Gastroesophageal sphincter (tissue), 4 donors: ENCODE measurements around the gene ESR1. TPM values are rescaled to one million over a fixed set of nuclear protein-coding genes. Genes with fewer than 3 reads are reported as not detected.
"Not testable (repeated sequence)": the region's sequence is repeated elsewhere in the genome, so short reads cannot be mapped to it uniquely, and the experiment has no call there.

Source experiments
- ATAC-seq: fragments of 150-250 bp; one replicate; pipeline ENCODE4 v1.9.1; 2016; ENCODE audit warnings: mild to moderate bottlenecking, moderate library complexity
- H3K27ac ChIP-seq, 4 donors: fragments of 200-600 bp; sonication (generic) in 3 of 4; 1 replicate in 3 of 4; 2 replicates in 1 of 4; pipeline ENCODE4 v1.5.1; 2016 to 2019
- H3K27me3 ChIP-seq: fragments of 200-600 bp; sonication (generic); one replicate; pipeline ENCODE4 v1.5.1; 2019
- H3K36me3 ChIP-seq, 2 donors: fragments of 200-600 bp; sonication (generic); one replicate each; pipeline ENCODE4 v1.5.1; 2019; ENCODE audit warnings: control low read depth in 1 of 2
- H3K4me1 ChIP-seq, 3 donors: fragments of 200-600 bp; sonication (generic); 1 replicate in 2 of 3; 2 replicates in 1 of 3; pipeline ENCODE4 v1.5.1; 2016 to 2019; ENCODE audit warnings: control low read depth in 2 of 3
- H3K4me3 ChIP-seq, 2 donors: fragments of 200-600 bp; sonication (generic); one replicate each; pipeline ENCODE4 v1.5.1; 2019; ENCODE audit warnings: mild to moderate bottlenecking in 1 of 2, moderate library complexity in 1 of 2
- H3K9me3 ChIP-seq, 3 donors: fragments of 200-600 bp; sonication (generic); one replicate each; pipeline ENCODE4 v1.5.1; 2017 to 2019; ENCODE audit warnings: control low read depth in 2 of 3
- EP300 ChIP-seq: sonication (generic); formaldehyde crosslinking; IDR thresholded peaks from one replicate; pipeline ENCODE4 v1.6.1; 2017; ENCODE audit warnings: antibody characterized with exemption, mild to moderate bottlenecking
- POLR2A ChIP-seq, 2 donors: fragments of 450-650 bp; IDR thresholded peaks; one replicate each; pipeline ENCODE4 v1.6.1; 2017; ENCODE audit warnings: antibody characterized with exemption in 2 of 2, mild to moderate bottlenecking in 2 of 2, moderate library complexity in 1 of 2
- POLR2AphosphoS5 ChIP-seq: sonication (generic); formaldehyde crosslinking; IDR thresholded peaks from one replicate; pipeline ENCODE4 v1.6.1; 2017; ENCODE audit warnings: antibody characterized with exemption
- WGBS, 2 donors: methylation state at CpG; one replicate each; pipeline ENCODE4 v1.1.5; 2018; ENCODE audit warnings: low coverage in 1 of 2; 5-methylcytosine and 5-hydroxymethylcytosine counted together
- total RNA-seq, 4 donors: library from RNA; depleted of rRNA; stranded (reverse); fragments of >200 nt; gene quantifications; one replicate each; pipeline ENCODE4 v1.1.0, GENCODE V29; 2016
- TF ChIP-seq, protein P1 (sequence below), 4 experiments: fragments of 200-600 bp in 2 of 4; fragments of 450-650 bp in 2 of 4; sonication (generic) in 1 of 4; IDR thresholded peaks; one replicate each; pipeline ENCODE4 v1.5.1; 2017 to 2019; ENCODE audit warnings: antibody characterized with exemption in 4 of 4, mild to moderate bottlenecking in 2 of 4, moderate library complexity in 2 of 4

ESR1 gene
- total RNA-seq, 4 donors from 2014 or later, result 0.93 to 2.3 (median 0.97) TPM

DNA sequence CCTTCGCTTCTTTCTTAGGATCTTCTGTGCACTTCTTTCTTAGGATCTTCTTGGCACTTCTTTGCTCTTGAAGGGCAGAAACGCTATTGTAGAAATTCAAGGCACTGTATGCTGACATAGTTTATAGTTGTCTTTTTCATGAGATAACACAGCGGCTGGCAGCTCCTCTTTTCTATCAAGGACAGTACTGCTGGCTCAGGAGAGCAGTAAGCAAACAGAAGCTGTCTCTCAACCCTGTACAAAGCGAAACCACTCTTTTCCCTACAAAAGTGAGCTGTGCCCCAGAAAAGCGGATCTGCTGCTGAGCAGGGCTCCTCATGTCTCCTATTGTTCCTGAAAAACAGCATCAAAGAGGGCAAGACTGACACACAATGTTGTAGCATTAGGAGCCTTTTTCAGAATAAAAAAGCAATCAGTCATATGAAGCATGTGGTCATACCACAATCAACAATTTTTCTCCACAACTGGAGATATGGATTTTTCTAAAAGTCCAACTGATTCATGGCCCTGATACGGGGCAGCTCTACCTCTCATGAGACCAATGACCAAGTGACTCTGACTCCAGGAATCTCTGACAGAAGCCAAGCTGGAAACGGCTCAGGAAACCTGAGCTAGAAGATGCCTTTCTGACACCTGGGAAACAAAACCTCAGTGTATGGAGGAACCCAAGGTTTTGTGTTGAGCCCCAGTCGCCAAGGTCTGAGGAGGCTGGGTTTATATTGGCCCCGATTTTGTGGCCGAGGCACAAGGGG is 255.9 kb downstream of the ESR1 start:
- 65 to 72% methylated on average over 6 to 9 of the region's 10 CpGs for WGBS, 2 donors
- Histone ChIP-seq H3K4me1 (no peaks in the 10 kb centered on the region), H3K36me3 (no peaks in the 10 kb centered on the region), H3K4me3 (no peak overlapping the region), H3K9me3 (no peaks in the 10 kb centered on the region), H3K27me3 (no peaks in the 10 kb centered on the region), H3K27ac (no peak overlapping the region)
- ATAC-seq, result no peak
- TF ChIP-seq POLR2AphosphoS5, result no peak
- TF ChIP-seq POLR2A (IDR thresholded peaks at IDR 0.05), result no peak
- no peak for TF ChIP-seq EP300
- TF ChIP-seq, protein P1, sequence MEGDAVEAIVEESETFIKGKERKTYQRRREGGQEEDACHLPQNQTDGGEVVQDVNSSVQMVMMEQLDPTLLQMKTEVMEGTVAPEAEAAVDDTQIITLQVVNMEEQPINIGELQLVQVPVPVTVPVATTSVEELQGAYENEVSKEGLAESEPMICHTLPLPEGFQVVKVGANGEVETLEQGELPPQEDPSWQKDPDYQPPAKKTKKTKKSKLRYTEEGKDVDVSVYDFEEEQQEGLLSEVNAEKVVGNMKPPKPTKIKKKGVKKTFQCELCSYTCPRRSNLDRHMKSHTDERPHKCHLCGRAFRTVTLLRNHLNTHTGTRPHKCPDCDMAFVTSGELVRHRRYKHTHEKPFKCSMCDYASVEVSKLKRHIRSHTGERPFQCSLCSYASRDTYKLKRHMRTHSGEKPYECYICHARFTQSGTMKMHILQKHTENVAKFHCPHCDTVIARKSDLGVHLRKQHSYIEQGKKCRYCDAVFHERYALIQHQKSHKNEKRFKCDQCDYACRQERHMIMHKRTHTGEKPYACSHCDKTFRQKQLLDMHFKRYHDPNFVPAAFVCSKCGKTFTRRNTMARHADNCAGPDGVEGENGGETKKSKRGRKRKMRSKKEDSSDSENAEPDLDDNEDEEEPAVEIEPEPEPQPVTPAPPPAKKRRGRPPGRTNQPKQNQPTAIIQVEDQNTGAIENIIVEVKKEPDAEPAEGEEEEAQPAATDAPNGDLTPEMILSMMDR (IDR thresholded peaks at IDR 0.05), result no peak

- no peaks in the 10 kb centered on the region for H3K27me3 ChIP-seq
- H3K36me3 ChIP-seq, result no peaks in the 10 kb centered on the region
- WGBS, 2 donors, result 61 to 80% methylated on average over 4 of the region's 4 CpGs
- H3K27ac ChIP-seq, result no peak overlapping the region
- TF ChIP-seq POLR2AphosphoS5 (no peak), EP300 (no peak), POLR2A (IDR thresholded peaks at IDR 0.05) (no peak)
- TF ChIP-seq, protein P1 (IDR thresholded peaks at IDR 0.05), result no peak
- H3K4me3 ChIP-seq, result no peak overlapping the region
- H3K4me1 ChIP-seq, result no peaks in the 10 kb centered on the region
- no peaks in the 10 kb centered on the region for H3K9me3 ChIP-seq
- ATAC-seq, result no peak
Measured at GRCh38 chr6:152068622-152069261, 261.3 kb downstream of the ESR1 start.

- Histone ChIP-seq H3K27me3 (no peaks in the 10 kb centered on the region), H3K9me3 (peaks cover 0 to 11% (median 0%) of the 10 kb centered on the region in 3 donors), H3K4me1 (no peaks in the 10 kb centered on the region), H3K36me3 (no peaks in the 10 kb centered on the region), H3K27ac (no peak overlapping the region), H3K4me3 (no peak overlapping the region)
- ATAC-seq, result no peak
- TF ChIP-seq POLR2A (IDR thresholded peaks at IDR 0.05), result no peak
- TF ChIP-seq POLR2AphosphoS5, result no peak
- TF ChIP-seq EP300, result no peak
- TF ChIP-seq, protein P1 (IDR thresholded peaks at IDR 0.05), result no peak
- 82 to 84% methylated on average over 3 to 4 of the region's 5 CpGs for WGBS, 2 donors
Measured at GRCh38 chr6:152070556-152070955, 263.1 kb downstream of the ESR1 start.

GRCh38 chr6:152071318-152071717 is 263.8 kb downstream of the ESR1 start:
- 64 to 73% methylated on average over 3 of the region's 3 CpGs for WGBS, 2 donors
- no peak for TF ChIP-seq POLR2A (IDR thresholded peaks at IDR 0.05)
- TF ChIP-seq, protein P1 (IDR thresholded peaks at IDR 0.05), result no peak
- no peak for TF ChIP-seq POLR2AphosphoS5
- TF ChIP-seq EP300, result no peak
- no peak overlapping the region for H3K27ac ChIP-seq
- H3K9me3 ChIP-seq, result peaks cover 0 to 16% (median 0%) of the 10 kb centered on the region in 3 donors
- H3K4me3 ChIP-seq, result no peak overlapping the region
- H3K36me3 ChIP-seq, result no peaks in the 10 kb centered on the region
- no peaks in the 10 kb centered on the region for H3K4me1 ChIP-seq
- H3K27me3 ChIP-seq, result no peaks in the 10 kb centered on the region
- ATAC-seq, result no peak

- WGBS, 2 donors, result 60 to 65% methylated on average over 3 of the region's 3 CpGs
- no peaks in the 10 kb centered on the region for H3K4me1 ChIP-seq
- TF ChIP-seq EP300 (no peak), POLR2AphosphoS5 (no peak), POLR2A (IDR thresholded peaks at IDR 0.05) (no peak)
- TF ChIP-seq, protein P1 (IDR thresholded peaks at IDR 0.05), result no peak
- H3K27ac ChIP-seq, result no peak overlapping the region
- ATAC-seq, result no peak
- no peaks in the 10 kb centered on the region for H3K27me3 ChIP-seq
- H3K4me3 ChIP-seq, result no peak overlapping the region
- peaks cover 0 to 19% (median 0%) of the 10 kb centered on the region in 3 donors for H3K9me3 ChIP-seq
- H3K36me3 ChIP-seq, result no peaks in the 10 kb centered on the region
Measured at GRCh38 chr6:152071843-152072242, 264.4 kb downstream of the ESR1 start.

DNA sequence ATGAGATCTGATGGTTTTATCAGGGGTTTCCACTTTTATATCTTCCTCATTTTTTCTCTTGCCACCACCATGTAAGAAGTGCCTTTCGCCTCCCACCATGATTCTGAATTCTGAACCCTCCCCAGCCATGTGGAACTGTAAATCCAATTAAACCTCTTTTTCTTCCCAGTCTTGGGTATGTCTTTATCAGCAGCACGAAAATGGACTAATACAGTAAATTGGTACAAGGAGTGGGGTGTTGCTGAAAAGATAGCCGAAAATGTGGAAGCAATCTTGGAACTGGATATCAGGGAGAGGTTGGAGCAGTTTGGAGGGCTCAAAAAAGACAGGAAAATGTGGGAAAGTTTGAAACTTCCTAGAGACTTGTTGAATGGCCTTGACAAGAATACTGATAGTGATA is 268.8 kb downstream of the ESR1 start:
- not testable (repeated sequence) for H3K4me3 ChIP-seq, H3K27me3 ChIP-seq, H3K4me1 ChIP-seq, H3K36me3 ChIP-seq, H3K27ac ChIP-seq, ATAC-seq
- peaks cover 0 to 19% (median 0%) of the 10 kb centered on the region in 3 donors for H3K9me3 ChIP-seq
- WGBS, 2 donors, result 82 to 100% methylated on average over 1 to 2 of the region's 3 CpGs
